ENCODE data around the gene SPSB1.

SPSB1 gene

GRCh38 chr1:9347095-9347850 lies 54.6 kb downstream of the SPSB1 start:
- H3K4me1 ChIP-seq: peaks cover 9% of the 10 kb centered on the region
- H3K4me3 ChIP-seq: no peak overlapping the region
- in situ Hi-C loops (cut with MboI; ENCODE audit: low sequenced_read_pairs): no loop called here
- peak; percentile 11 to 27 for DNase-seq (ENCODE audit: low spot score in 2 of 2)
- H3K36me3 ChIP-seq (replicated peaks): no peaks in the 10 kb centered on the region
- no peaks in the 10 kb centered on the region for H3K9me3 ChIP-seq
- no peaks in the 10 kb centered on the region for H3K27me3 ChIP-seq (ENCODE audit: low read depth)

DNA sequence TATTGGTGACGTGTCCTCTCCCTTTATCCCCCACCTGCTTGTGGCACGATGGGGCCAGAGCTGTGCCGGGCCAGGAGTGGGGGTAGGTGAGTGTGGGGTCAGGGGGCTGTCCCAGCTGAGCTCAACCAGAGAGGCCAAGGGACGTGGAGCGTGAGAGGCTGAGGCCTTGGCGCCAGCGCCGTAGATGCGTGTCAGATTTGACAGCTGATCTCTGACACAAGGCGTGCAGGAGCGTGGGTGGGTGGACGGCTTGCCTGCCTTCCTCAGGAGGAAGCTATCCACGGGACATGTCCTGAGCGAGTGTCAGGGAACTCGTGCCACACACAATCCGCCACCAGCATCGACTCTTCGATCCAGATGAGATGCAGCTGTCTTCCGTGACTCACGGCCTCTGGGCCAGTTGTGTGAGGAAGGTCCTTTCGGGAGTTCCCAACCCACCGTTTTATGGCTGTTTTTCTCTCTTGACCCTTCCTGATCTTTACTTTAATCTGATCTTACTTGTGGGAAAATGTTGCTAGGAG lies 56.7 kb downstream of the SPSB1 start:
- peaks cover 9% of the 10 kb centered on the region for H3K4me1 ChIP-seq
- no peaks in the 10 kb centered on the region for H3K36me3 ChIP-seq (replicated peaks)
- H3K27me3 ChIP-seq (ENCODE audit: low read depth): no peaks in the 10 kb centered on the region
- in situ Hi-C loops (cut with MboI; ENCODE audit: low sequenced_read_pairs): no loop called here
- no peaks in the 10 kb centered on the region for H3K9me3 ChIP-seq
- no peak for DNase-seq (ENCODE audit: low spot score in 2 of 2)
- no peak overlapping the region for H3K4me3 ChIP-seq

DNA sequence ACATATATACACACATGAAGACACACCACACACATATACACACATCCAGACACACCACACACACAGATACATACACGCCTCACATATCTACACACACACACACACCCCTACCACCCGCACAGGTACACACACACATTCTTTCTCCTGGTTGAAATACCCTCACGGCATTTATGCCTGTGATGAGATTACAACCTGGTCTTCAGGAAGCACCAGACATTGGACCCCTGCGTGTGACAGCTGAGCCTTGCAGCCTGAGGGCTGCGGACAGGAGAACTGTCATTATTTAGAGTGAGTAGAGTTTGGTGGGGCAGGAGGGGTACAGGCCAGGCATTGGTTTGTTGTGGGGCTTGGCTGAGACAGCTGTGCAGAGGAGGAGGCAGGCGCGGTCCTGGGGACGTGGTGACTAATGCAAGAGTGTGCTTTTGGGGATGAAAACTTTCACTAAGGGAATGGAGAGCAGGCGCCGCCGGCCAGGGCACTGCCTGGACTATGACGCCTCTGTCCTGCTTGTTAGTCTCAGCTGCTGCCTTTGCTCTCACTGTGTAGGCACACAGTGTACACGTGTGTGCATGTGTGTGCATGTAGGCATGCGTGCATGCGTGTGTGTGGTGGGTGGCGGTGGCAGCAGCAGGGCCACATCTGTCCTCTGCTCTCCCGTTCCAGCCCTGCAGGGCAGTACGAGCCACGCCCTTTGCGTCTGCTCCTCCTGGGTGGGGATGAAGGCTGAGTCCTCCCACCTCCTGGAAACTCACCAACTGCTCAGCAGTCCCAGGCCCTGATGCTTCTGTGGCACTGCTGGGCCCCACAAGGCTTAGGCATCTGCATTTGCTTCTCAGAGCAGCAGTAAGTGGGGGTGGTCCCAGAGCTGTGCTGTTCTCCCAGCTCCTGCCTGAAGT lies 57.6 kb downstream of the SPSB1 start:
- DNase-seq (ENCODE audit: low spot score in 2 of 2): no peak
- in situ Hi-C loops (cut with MboI; ENCODE audit: low sequenced_read_pairs): no loop called here
- Histone ChIP-seq H3K27me3 (ENCODE audit: low read depth) (no peaks in the 10 kb centered on the region), H3K36me3 (replicated peaks) (no peaks in the 10 kb centered on the region), H3K9me3 (no peaks in the 10 kb centered on the region), H3K4me1 (peaks cover 9% of the 10 kb centered on the region), H3K4me3 (no peak overlapping the region)

- in situ Hi-C loops (cut with MboI; ENCODE audit: low sequenced_read_pairs): no loop called here
- Histone ChIP-seq H3K4me1 (peaks cover 9% of the 10 kb centered on the region), H3K36me3 (replicated peaks) (no peaks in the 10 kb centered on the region), H3K9me3 (no peaks in the 10 kb centered on the region), H3K27me3 (ENCODE audit: low read depth) (no peaks in the 10 kb centered on the region), H3K4me3 (no peak overlapping the region)
- DNase-seq (ENCODE audit: low spot score in 2 of 2): no peak
These were observed 58.3 kb downstream of the SPSB1 start for GRCh38 chr1:9350960-9351359.

DNA sequence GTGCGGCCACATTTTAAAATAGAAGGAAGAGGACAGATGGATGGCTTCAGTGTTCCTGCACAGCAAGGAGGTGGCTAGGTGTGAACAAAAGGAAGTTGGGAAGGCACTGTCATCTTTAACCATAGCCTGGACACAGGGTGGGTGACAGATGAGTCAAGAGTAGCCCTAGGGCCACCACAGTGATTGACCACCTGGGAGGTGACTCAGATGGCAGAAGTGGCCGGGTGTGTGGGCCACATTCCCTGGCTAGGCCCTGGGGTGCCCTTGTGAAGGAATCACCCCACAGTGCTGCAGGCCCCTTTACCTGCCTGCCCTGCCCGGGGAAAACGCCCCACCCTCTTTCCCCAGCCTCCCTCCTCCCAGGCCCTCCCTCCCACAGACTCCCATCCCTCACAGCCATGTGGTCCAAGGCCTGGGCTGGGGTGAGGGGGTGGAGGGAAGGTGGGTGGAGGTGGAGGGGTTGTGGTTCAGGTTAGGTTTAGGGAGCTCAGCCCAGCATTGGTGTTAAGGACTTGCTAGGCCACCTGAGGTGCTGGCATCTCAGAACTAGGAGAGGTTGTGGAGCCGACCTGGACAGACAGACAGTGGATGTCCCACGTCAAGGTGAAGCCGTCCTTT lies 59.1 kb downstream of the SPSB1 start:
- in situ Hi-C loops (cut with MboI; ENCODE audit: low sequenced_read_pairs): no loop called here
- no peak for DNase-seq (ENCODE audit: low spot score in 2 of 2)
- H3K27me3 ChIP-seq (ENCODE audit: low read depth): no peaks in the 10 kb centered on the region

DNA sequence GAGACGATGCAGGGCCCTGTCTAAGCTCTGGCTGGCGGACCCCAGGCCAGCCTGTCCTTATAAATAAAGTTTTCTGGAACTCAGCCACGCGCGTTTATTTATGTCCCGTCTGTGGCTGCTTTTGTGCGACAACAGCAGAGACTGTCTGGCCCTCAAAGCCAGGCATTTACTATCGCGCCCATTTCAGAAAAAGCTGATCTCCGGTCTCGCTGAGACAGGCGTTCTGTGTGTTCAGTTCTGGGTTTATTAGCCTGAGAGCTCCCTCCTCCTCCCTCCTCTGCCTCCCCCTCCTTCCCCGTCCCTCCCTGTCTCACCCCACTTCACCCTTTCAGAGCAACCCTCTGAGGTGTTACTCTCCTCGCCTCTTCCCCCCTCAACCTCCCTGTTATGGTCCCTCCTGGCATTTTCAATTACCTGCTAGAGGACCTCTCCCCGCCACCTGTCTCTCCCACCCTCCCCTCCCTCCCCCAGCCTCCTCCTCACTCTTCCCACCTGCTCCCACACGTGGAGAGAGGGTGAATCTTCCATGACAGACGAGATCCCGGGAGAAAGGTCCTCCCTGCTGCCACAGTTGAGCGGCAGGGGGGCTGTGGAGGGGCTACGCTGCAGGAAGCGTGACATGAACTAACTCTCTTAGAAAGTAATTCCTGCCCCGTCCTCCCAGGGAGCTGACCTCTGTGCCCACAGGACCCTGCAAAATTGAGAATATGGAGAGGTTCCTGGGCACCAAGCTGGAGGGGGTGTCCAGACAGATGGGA lies 59.9 kb downstream of the SPSB1 start:
- in situ Hi-C loops (cut with MboI; ENCODE audit: low sequenced_read_pairs): no loop called here
- no peak for DNase-seq (ENCODE audit: low spot score in 2 of 2)
- no peaks in the 10 kb centered on the region for H3K27me3 ChIP-seq (ENCODE audit: low read depth)
- H3K4me3 ChIP-seq: no peak overlapping the region
- no peaks in the 10 kb centered on the region for H3K9me3 ChIP-seq
- H3K4me1 ChIP-seq: peaks cover 1% of the 10 kb centered on the region
- no peaks in the 10 kb centered on the region for H3K36me3 ChIP-seq (replicated peaks)

More for the DNA sequence above, 59.1 kb downstream of the SPSB1 start:
- Histone ChIP-seq H3K4me3 (no peak overlapping the region), H3K36me3 (replicated peaks) (no peaks in the 10 kb centered on the region), H3K9me3 (no peaks in the 10 kb centered on the region), H3K4me1 (peaks cover 9% of the 10 kb centered on the region)

DNA sequence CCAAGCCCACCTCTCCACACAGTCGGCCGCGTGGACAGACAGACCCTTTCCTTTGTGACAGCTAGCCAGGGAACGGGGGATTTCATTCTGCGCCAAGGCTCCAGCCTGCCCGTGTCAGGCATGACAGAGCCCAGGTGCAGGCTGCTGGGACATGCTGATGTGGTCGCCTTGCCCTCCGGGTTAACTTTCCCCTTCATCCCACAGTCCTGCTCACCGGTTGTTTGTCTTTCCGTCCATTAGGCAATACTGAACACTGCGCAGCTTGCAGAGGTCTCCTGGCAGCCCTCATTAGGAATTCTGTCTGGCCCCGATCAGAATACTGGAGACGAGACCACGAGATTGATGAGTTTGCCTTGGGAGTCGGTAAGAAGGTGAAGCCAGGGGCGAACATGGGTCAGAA lies 62.8 kb downstream of the SPSB1 start:
- Histone ChIP-seq H3K4me1 (no peaks in the 10 kb centered on the region), H3K27me3 (ENCODE audit: low read depth) (no peaks in the 10 kb centered on the region), H3K9me3 (no peaks in the 10 kb centered on the region), H3K36me3 (replicated peaks) (no peaks in the 10 kb centered on the region), H3K4me3 (no peak overlapping the region)
- DNase-seq (ENCODE audit: low spot score in 2 of 2): no peak
- in situ Hi-C loops (cut with MboI; ENCODE audit: low sequenced_read_pairs): no loop called here

DNA sequence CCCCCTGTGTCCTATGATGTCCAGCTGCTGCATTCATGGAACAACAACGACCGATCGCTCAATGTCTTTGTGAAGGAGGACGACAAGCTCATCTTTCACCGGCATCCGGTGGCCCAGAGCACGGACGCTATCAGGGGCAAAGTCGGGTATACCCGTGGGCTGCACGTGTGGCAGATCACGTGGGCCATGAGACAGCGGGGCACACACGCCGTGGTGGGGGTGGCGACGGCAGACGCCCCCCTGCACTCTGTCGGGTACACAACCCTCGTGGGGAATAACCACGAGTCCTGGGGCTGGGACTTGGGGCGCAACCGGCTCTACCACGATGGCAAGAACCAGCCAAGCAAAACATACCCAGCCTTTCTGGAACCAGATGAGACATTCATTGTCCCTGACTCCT lies 63.3 kb downstream of the SPSB1 start:
- DNase-seq (ENCODE audit: low spot score in 2 of 2): no peak
- in situ Hi-C loops (cut with MboI; ENCODE audit: low sequenced_read_pairs): no loop called here
- Histone ChIP-seq H3K36me3 (replicated peaks) (no peaks in the 10 kb centered on the region), H3K27me3 (ENCODE audit: low read depth) (no peaks in the 10 kb centered on the region), H3K4me1 (no peaks in the 10 kb centered on the region), H3K9me3 (no peaks in the 10 kb centered on the region), H3K4me3 (no peak overlapping the region)

- Histone ChIP-seq H3K4me3 (no peak overlapping the region), H3K4me1 (no peaks in the 10 kb centered on the region), H3K9me3 (no peaks in the 10 kb centered on the region), H3K36me3 (replicated peaks) (no peaks in the 10 kb centered on the region), H3K27me3 (ENCODE audit: low read depth) (no peaks in the 10 kb centered on the region)
- DNase-seq (ENCODE audit: low spot score in 2 of 2): no peak
- in situ Hi-C loops (cut with MboI; ENCODE audit: low sequenced_read_pairs): no loop called here
These were observed 64.3 kb downstream of the SPSB1 start for GRCh38 chr1:9356829-9357466.

DNA sequence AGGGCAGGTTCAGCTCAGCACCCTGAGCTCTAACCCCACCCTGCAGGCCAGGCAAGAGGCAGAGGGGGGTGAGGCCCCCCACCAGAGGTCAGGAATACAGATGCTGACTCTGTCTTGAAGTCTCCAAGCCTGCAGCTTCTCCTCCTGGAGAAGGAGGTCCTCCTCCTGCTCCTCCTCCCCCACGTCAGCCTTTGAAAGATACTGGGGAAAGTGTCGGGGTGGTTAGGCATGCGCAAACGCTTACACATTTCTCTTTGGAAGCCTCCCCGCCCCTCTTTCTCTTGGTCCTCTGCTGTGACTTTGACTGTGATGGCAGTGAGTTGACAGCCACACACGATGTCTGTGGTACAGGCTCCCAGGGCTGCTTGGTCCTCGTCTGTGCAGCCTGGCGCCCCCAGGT lies 65.3 kb downstream of the SPSB1 start:
- in situ Hi-C loops (cut with MboI; ENCODE audit: low sequenced_read_pairs): no loop called here
- Histone ChIP-seq H3K36me3 (replicated peaks) (no peaks in the 10 kb centered on the region), H3K9me3 (no peaks in the 10 kb centered on the region), H3K27me3 (ENCODE audit: low read depth) (no peaks in the 10 kb centered on the region), H3K4me3 (no peak overlapping the region), H3K4me1 (no peaks in the 10 kb centered on the region)
- no peak for DNase-seq (ENCODE audit: low spot score in 2 of 2)

- Histone ChIP-seq H3K4me1 (no peaks in the 10 kb centered on the region), H3K4me3 (no peak overlapping the region), H3K9me3 (no peaks in the 10 kb centered on the region), H3K27me3 (ENCODE audit: low read depth) (no peaks in the 10 kb centered on the region), H3K36me3 (replicated peaks) (no peaks in the 10 kb centered on the region)
- in situ Hi-C loops (cut with MboI; ENCODE audit: low sequenced_read_pairs): no loop called here
- DNase-seq (ENCODE audit: low spot score in 2 of 2): no peak
These were observed 67.8 kb downstream of the SPSB1 start for GRCh38 chr1:9360371-9361064.

- in situ Hi-C loops (cut with MboI; ENCODE audit: low sequenced_read_pairs): no loop called here
- no peaks in the 10 kb centered on the region for H3K36me3 ChIP-seq (replicated peaks)
- H3K4me1 ChIP-seq: no peaks in the 10 kb centered on the region
- DNase-seq (ENCODE audit: low spot score in 2 of 2): no peak
- no peak overlapping the region for H3K4me3 ChIP-seq
- no peaks in the 10 kb centered on the region for H3K27me3 ChIP-seq (ENCODE audit: low read depth)
- H3K9me3 ChIP-seq: no peaks in the 10 kb centered on the region
These were observed 69.1 kb downstream of the SPSB1 start for GRCh38 chr1:9361630-9362260.
